A549 (cell line): ENCODE data around the gene PIK3R1. TPM values are rescaled to one million over a fixed set of nuclear protein-coding genes. Genes with fewer than 3 reads are reported as not detected.
A peak's percentile ranks its signal among the peaks of the same experiment; 100 is the strongest.

ENCODE experiments used
- ATAC-seq, 2 experiments: fragments of 200-7000 bp in 1 of 2; fragments of >200 bp in 1 of 2; cut with Nextera tagmentation in 1 of 2; cut with Tn5 transposase in 1 of 2; 3 replicates each; pipeline versions ENCODE4 v1.8.0 to v1.9.1; 2018 to 2020; ENCODE audit warnings: mild to moderate bottlenecking in 1 of 2, moderate library complexity in 1 of 2
- CTCF ChIA-PET: fragments of 300-600 bp; sonication (Branson Sonifier 250); formaldehyde crosslinking; extraction: SDS; loops from one replicate; lab custom pipeline; 2021; ENCODE audit warnings: antibody characterized with exemption, inconsistent platforms; lab: Yijun Ruan, JAX
- POLR2A ChIA-PET: fragments of 350-600 bp; formaldehyde crosslinking; extraction: SDS; loops from one replicate; lab custom pipeline; 2021; ENCODE audit warnings: antibody characterized with exemption, inconsistent platforms; lab: Yijun Ruan, JAX
- DNase-seq, 2 experiments: peaks; one replicate each; pipeline versions ENCODE4 v3.0.0 to v3.0.0-alpha.2; 2011 to 2016; ENCODE audit warnings: low read depth in 1 of 2, low spot score in 1 of 2
- FAIRE-seq: peaks from 2 replicates; lab custom pipeline; 2011; peaks lifted over from hg19 to GRCh38; lab: Jason Lieb, UNC
- H3K27ac ChIP-seq, 2 experiments: fragments of >200 bp; sonication (Bioruptor Twin); formaldehyde crosslinking; 3 replicates each; pipeline ENCODE4 v1.5.1; 2016 to 2017
- H3K4me1 ChIP-seq: fragments of >200 bp; sonication (Bioruptor Twin); formaldehyde crosslinking; 3 replicates; pipeline ENCODE4 v1.6.1; 2016
- H3K4me2 ChIP-seq: fragments of >200 bp; sonication (Bioruptor Twin); formaldehyde crosslinking; 3 replicates; pipeline ENCODE4 v1.6.1; 2016
- H3K4me3 ChIP-seq: fragments of >200 bp; sonication (Bioruptor Twin); formaldehyde crosslinking; 3 replicates; pipeline ENCODE4 v1.5.1; 2016
- H3K9me3 ChIP-seq: fragments of >200 bp; sonication (Bioruptor Twin); formaldehyde crosslinking; 3 replicates; pipeline ENCODE4 v1.6.1; 2016
- BCL3 ChIP-seq: fragments of >200 bp; sonication (Bioruptor Twin); formaldehyde crosslinking; IDR thresholded peaks from 3 replicates; pipeline ENCODE4 v1.6.1; 2016
- CBX8 ChIP-seq: fragments of 200-600 bp; sonication (generic); IDR thresholded peaks from 2 replicates; pipeline ENCODE4 v1.6.1; 2016
- CHD2 ChIP-seq: fragments of 150-350 bp; IDR thresholded peaks from 2 replicates; pipeline ENCODE4 v1.6.1; 2014; ENCODE audit warnings: low read length; ENCODE audit not compliant: partially characterized antibody
- CHD4 ChIP-seq: fragments of 200-600 bp; sonication (generic); IDR thresholded peaks from 2 replicates; pipeline ENCODE4 v1.6.1; 2016; ENCODE audit warnings: antibody characterized with exemption, mild to moderate bottlenecking, borderline replicate concordance
- EHF ChIP-seq: fragments of 250-450 bp; sonication (Bioruptor Pico); IDR thresholded peaks from 2 replicates; pipeline ENCODE4 v1.5.0; 2020; ENCODE audit warnings: mild to moderate bottlenecking
- EP300 ChIP-seq, 2 experiments: fragments of >200 bp; sonication (Bioruptor Twin); formaldehyde crosslinking; IDR thresholded peaks; 2 replicates in 1 of 2; 3 replicates in 1 of 2; pipeline ENCODE4 v1.6.1; 2016 to 2017
- HDAC2 ChIP-seq: fragments of 200-600 bp; sonication (generic); IDR thresholded peaks from 2 replicates; pipeline ENCODE4 v1.6.1; 2016
- HEYL ChIP-seq: fragments of 250-450 bp; sonication (Bioruptor Pico); IDR thresholded peaks from 2 replicates; pipeline ENCODE4 v1.8.0; 2021; ENCODE audit warnings: mild to moderate bottlenecking, moderate library complexity
- HOXA7 ChIP-seq: fragments of 250-450 bp; sonication (Bioruptor Pico); IDR thresholded peaks from 2 replicates; pipeline ENCODE4 v1.5.0; 2020; ENCODE audit warnings: mild to moderate bottlenecking, moderate library complexity
- JUNB ChIP-seq: fragments of >200 bp; sonication (Bioruptor Twin); formaldehyde crosslinking; IDR thresholded peaks from 2 replicates; pipeline ENCODE4 v1.6.1; 2016
- KDM1A ChIP-seq: fragments of 200-600 bp; sonication (generic); IDR thresholded peaks from 2 replicates; pipeline ENCODE4 v1.6.1; 2016; ENCODE audit warnings: low read depth, mild to moderate bottlenecking
- KDM5A ChIP-seq: fragments of 200-600 bp; sonication (generic); IDR thresholded peaks from 2 replicates; pipeline ENCODE4 v1.6.1; 2016; ENCODE audit warnings: antibody characterized with exemption, mild to moderate bottlenecking
- MAFK ChIP-seq: fragments of 450-650 bp; IDR thresholded peaks from 2 replicates; pipeline ENCODE4 v1.6.1; 2014; ENCODE audit not compliant: partially characterized antibody
- MYC ChIP-seq: IDR thresholded peaks from 2 replicates; pipeline ENCODE4 v1.6.1; 2012; ENCODE audit warnings: mild to moderate bottlenecking, inconsistent platforms, low read length, improper control_type of control experiment, borderline replicate concordance
- NFE2L2 ChIP-seq: fragments of 150-350 bp; conservative IDR thresholded peaks from 2 replicates; pipeline ENCODE4 v1.6.1; 2014; ENCODE audit warnings: low read length
- PHF8 ChIP-seq: fragments of 200-600 bp; sonication (generic); IDR thresholded peaks from 2 replicates; pipeline ENCODE4 v1.6.1; 2016; ENCODE audit warnings: low read depth, mild to moderate bottlenecking, antibody characterized with exemption, moderate library complexity, borderline replicate concordance
- POLR2A ChIP-seq: IDR thresholded peaks from 2 replicates; pipeline ENCODE4 v1.6.1; 2012; ENCODE audit warnings: mild to moderate bottlenecking, low read length
- POLR2AphosphoS2 ChIP-seq: conservative IDR thresholded peaks from 2 replicates; pipeline ENCODE4 v1.6.1; 2012; ENCODE audit warnings: low read length, improper control_type of control experiment, inconsistent platforms
- RAD21 ChIP-seq, 2 experiments: fragments of >200 bp in 1 of 2; sonication (Bioruptor Twin) in 1 of 2; formaldehyde crosslinking in 1 of 2; IDR thresholded peaks in 1 of 2; conservative IDR thresholded peaks in 1 of 2; 2 replicates in 1 of 2; 3 replicates in 1 of 2; pipeline ENCODE4 v1.6.1; 2012 to 2018; ENCODE audit warnings: inconsistent platforms in 1 of 2
- RARB ChIP-seq: fragments of 250-450 bp; sonication (Bioruptor Pico); IDR thresholded peaks from 2 replicates; pipeline ENCODE4 v1.8.0; 2021; ENCODE audit warnings: mild to moderate bottlenecking, moderate library complexity
- RNF2 ChIP-seq: fragments of 200-600 bp; sonication (generic); IDR thresholded peaks from 2 replicates; pipeline ENCODE4 v1.6.1; 2016; ENCODE audit warnings: low read depth, mild to moderate bottlenecking, antibody characterized with exemption, moderate library complexity, borderline replicate concordance
- SMC3 ChIP-seq: fragments of >200 bp; sonication (Bioruptor Twin); formaldehyde crosslinking; IDR thresholded peaks from 3 replicates; pipeline ENCODE4 v1.6.1; 2018; ENCODE audit warnings: inconsistent platforms
- ZC3H11A ChIP-seq: fragments of 450-650 bp; IDR thresholded peaks from 2 replicates; pipeline ENCODE4 v1.6.1; 2014; ENCODE audit warnings: antibody characterized with exemption, mild to moderate bottlenecking
- WGBS: methylation state at CpG from one replicate; pipeline ENCODE4 v1.1.6; 2017; ENCODE audit errors: missing lambda C conversion rate; 5-methylcytosine and 5-hydroxymethylcytosine counted together
- polyA plus RNA-seq, 4 experiments: library from polyadenylated mRNA; depleted of rRNA in 3 of 4; stranded (reverse); fragments of >200 nt; fragmentation: RNase III in 1 of 4; extraction: RNeasy Plus Mini Kit Qiagen cat#74134 plus additional on column Dnase treatment in 1 of 4; gene quantifications; 2 replicates in 3 of 4; 3 replicates in 1 of 4; pipeline ENCODE4 v1.2.3, GENCODE V29; 2011 to 2017
- TF ChIP-seq, protein P1 (sequence below): fragments of 250-450 bp; sonication (Bioruptor Pico); IDR thresholded peaks from 2 replicates; pipeline ENCODE4 v1.5.0; 2020; ENCODE audit warnings: low read depth, mild to moderate bottlenecking, moderate library complexity
- TF ChIP-seq, protein P2 (sequence below): fragments of >200 bp; sonication (Bioruptor Twin); formaldehyde crosslinking; IDR thresholded peaks from 3 replicates; pipeline ENCODE4 v1.5.1; 2016
- TF ChIP-seq, protein P3 (sequence below): fragments of 250-450 bp; sonication (Bioruptor Pico); IDR thresholded peaks from 2 replicates; pipeline ENCODE4 v1.5.0; 2021; ENCODE audit warnings: mild to moderate bottlenecking, moderate library complexity, borderline replicate concordance
- TF ChIP-seq, protein P4 (sequence below): fragments of >200 bp; sonication (Bioruptor Twin); formaldehyde crosslinking; IDR thresholded peaks from 2 replicates; pipeline ENCODE4 v1.6.1; 2016

Gene PIK3R1
- polyA plus RNA-seq, 2 of the 4 experiments (the other 2 are of a cell fraction) = 5.5 to 5.7 TPM

DNA sequence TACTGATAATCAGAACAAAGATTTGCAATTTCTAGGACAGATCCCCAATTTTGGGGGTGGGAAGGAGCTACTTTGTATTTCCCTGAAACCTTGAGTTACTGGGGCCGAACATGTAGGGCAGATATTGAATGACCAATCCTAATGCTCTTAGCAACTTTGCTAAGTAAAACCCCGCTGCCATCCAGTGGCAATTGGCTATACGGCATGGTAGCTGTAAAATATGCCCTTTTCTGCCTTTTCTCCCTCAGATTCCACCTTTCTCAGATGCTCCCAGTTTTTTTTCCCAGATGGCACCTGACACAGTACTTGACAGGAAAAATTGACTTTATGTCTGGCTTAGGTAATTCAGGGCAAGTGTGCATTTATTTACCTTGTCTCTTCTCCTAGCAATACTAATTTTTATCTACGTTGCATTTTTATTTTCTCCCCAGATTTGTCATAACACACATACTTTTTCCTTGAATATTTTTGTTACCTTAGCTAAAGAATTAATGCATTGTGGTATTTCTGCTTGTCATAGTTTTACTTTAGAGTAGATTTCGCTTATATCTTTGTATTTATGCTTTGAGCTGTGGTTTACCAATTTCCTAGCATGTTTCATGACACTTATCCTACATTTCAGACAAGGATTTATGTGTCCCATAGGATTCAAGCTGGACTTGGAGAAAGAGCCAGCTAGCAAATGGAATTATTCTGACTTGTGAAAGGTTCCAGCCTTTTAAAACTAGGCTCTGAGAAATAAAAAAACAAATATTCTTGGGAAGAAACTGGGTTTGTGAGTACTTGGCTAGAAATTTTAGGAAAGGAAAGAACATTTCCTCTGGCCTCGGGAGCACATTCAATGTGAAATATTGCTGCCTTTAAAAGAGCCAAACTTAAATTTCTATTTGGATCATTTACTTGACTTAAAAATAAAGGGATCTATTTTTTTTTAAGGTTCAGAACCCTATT is 37.4 kb downstream of the PIK3R1 start:
- H3K4me3 ChIP-seq = no peak overlapping the region
- ATAC-seq = peak; percentile 96
- H3K9me3 ChIP-seq = no peaks in the 10 kb centered on the region
- TF ChIP-seq, protein P1, sequence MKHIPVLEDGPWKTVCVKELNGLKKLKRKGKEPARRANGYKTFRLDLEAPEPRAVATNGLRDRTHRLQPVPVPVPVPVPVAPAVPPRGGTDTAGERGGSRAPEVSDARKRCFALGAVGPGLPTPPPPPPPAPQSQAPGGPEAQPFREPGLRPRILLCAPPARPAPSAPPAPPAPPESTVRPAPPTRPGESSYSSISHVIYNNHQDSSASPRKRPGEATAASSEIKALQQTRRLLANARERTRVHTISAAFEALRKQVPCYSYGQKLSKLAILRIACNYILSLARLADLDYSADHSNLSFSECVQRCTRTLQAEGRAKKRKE (CRISPR knock-in tag) = no peak
- TF ChIP-seq HEYL (CRISPR knock-in tag) = no peak
- TF ChIP-seq, protein P2, sequence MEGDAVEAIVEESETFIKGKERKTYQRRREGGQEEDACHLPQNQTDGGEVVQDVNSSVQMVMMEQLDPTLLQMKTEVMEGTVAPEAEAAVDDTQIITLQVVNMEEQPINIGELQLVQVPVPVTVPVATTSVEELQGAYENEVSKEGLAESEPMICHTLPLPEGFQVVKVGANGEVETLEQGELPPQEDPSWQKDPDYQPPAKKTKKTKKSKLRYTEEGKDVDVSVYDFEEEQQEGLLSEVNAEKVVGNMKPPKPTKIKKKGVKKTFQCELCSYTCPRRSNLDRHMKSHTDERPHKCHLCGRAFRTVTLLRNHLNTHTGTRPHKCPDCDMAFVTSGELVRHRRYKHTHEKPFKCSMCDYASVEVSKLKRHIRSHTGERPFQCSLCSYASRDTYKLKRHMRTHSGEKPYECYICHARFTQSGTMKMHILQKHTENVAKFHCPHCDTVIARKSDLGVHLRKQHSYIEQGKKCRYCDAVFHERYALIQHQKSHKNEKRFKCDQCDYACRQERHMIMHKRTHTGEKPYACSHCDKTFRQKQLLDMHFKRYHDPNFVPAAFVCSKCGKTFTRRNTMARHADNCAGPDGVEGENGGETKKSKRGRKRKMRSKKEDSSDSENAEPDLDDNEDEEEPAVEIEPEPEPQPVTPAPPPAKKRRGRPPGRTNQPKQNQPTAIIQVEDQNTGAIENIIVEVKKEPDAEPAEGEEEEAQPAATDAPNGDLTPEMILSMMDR = peak; percentile 79
- TF ChIP-seq CHD4 = no peak
- no peak for TF ChIP-seq RNF2
- no peak for TF ChIP-seq PHF8
- TF ChIP-seq RAD21 (conservative IDR thresholded peaks at IDR 0.05 in 1 of 2, IDR thresholded peaks at IDR 0.05 in 1 of 2) = peak; percentile 89 to 90
- no peak for TF ChIP-seq MAFK
- TF ChIP-seq HOXA7 (CRISPR knock-in tag) = no peak
- TF ChIP-seq ZC3H11A = no peak
- TF ChIP-seq SMC3 = peak; percentile 78
- TF ChIP-seq POLR2AphosphoS2 = no peak
- TF ChIP-seq CBX8 = no peak
- TF ChIP-seq KDM1A = no peak
- no peak for TF ChIP-seq HDAC2
- TF ChIP-seq BCL3 = no peak
- TF ChIP-seq KDM5A = no peak
- ChIA-PET POLR2A (interaction anchor here (1.1 to 1.2 kb wide), 2 partner anchors 38 to 1087 kb away, joined by 3 to 5 read pairs; partner anchors contain the start of gene PIK3R1), CTCF (interaction anchor here (0.6 to 2.2 kb wide), 37 partner anchors 11 to 1946 kb away, joined by 3 to 35 read pairs (median 4); partner anchors contain the start of gene PIK3R1)
- 0 out of 3 replicates have a peak, but pooled peaks cover 4% of the 10 kb centered on the region for H3K4me1 ChIP-seq
- H3K27ac ChIP-seq = no peak overlapping the region
- DNase-seq = peak; percentile 64 to 67
- 45% methylated on average over 6 of the region's 6 CpGs for WGBS
- no peak for FAIRE-seq
- H3K4me2 ChIP-seq = no peak overlapping the region

DNA sequence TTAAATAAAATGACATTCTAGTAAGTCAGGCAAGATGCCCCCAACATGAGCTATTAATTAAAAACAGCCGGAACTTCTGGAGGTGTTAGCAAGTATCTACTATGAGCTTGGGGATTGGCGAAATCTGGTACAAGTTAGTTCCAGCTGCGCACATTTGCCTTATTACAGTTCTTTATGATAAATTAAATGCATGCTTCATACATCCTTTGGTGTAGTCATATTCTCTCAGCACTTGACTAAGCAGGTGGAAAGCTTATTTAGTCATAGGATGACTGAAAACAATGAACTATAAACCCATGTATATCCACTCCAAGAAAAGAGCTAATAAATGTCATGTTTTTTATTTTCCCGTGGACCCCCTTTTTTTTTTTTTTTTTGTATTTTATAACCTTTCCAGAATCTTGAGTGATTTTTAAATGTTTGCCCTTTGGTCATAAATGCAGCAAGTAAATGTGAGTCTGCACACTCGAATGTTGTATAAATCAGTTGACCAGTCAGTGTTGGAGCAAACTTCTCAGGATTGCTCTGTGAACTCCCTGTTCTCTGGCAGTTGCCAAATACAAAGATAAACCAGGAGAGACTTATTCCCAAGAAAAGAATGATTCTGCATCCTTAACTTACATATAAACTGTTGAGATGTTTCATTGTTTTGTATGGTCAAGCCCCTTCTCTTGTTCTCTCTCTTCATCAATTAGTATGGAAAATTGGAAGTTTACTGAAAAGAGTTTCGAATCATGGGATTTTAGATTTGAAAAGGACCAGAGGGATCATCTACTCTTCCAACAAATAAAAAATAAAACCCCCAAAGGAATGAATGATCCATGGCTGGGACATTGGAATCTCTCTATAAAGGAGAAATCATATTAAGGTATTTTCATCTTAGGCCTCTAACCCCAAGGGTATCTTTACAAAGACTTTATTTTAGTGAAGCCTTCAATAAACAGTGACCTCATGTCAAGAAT is 38.3 kb downstream of the PIK3R1 start:
- Histone ChIP-seq H3K4me1 (0 out of 3 replicates have a peak, but pooled peaks cover 4% of the 10 kb centered on the region), H3K9me3 (no peaks in the 10 kb centered on the region), H3K27ac (no peak overlapping the region), H3K4me2 (no peak overlapping the region), H3K4me3 (no peak overlapping the region)
- ChIA-PET CTCF (interaction anchor here (0.6 to 2.2 kb wide), 20 partner anchors 15 to 1947 kb away, joined by 3 to 35 read pairs (median 4); no protein-coding TSS in a partner anchor), POLR2A (interaction anchor here (1.1 kb wide), 1 partner anchor 1088 kb away, joined by 3 read pairs; no protein-coding TSS in a partner anchor)
- no peak for DNase-seq
- 82% methylated on average over 6 of the region's 6 CpGs for WGBS
- ATAC-seq = no peak
- no peak for FAIRE-seq
- TF ChIP-seq, protein P1 (CRISPR knock-in tag) = no peak
- no peak for TF ChIP-seq MAFK
- TF ChIP-seq EHF (CRISPR knock-in tag) = no peak
- no peak for TF ChIP-seq JUNB
- TF ChIP-seq CHD2 = no peak
- no peak for TF ChIP-seq RARB (CRISPR knock-in tag)
- no peak for TF ChIP-seq EP300 (IDR thresholded peaks at IDR 0.05)
- no peak for TF ChIP-seq NFE2L2
- no peak for TF ChIP-seq MYC
- TF ChIP-seq, protein P3, sequence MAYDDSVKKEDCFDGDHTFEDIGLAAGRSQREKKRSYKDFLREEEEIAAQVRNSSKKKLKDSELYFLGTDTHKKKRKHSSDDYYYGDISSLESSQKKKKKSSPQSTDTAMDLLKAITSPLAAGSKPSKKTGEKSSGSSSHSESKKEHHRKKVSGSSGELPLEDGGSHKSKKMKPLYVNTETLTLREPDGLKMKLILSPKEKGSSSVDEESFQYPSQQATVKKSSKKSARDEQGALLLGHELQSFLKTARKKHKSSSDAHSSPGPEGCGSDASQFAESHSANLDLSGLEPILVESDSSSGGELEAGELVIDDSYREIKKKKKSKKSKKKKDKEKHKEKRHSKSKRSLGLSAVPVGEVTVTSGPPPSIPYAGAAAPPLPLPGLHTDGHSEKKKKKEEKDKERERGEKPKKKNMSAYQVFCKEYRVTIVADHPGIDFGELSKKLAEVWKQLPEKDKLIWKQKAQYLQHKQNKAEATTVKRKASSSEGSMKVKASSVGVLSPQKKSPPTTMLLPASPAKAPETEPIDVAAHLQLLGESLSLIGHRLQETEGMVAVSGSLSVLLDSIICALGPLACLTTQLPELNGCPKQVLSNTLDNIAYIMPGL (CRISPR knock-in tag) = no peak
- TF ChIP-seq, protein P4, sequence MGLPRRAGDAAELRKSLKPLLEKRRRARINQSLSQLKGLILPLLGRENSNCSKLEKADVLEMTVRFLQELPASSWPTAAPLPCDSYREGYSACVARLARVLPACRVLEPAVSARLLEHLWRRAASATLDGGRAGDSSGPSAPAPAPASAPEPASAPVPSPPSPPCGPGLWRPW = no peak
- TF ChIP-seq RAD21 (conservative IDR thresholded peaks at IDR 0.05 in 1 of 2, IDR thresholded peaks at IDR 0.05 in 1 of 2) = no peak
- TF ChIP-seq POLR2A = no peak
